Measurements from ENCODE around the gene RAG1.
"Not testable (repeated sequence)": the region's sequence is repeated elsewhere in the genome, so short reads cannot be mapped to it uniquely, and the experiment has no call there.

The RAG1 gene

GRCh38 chr11:36567694-36568093 lies at the start of gene RAG1:
Gene RAG1 (plus strand): TSS chr11:36568007. CDS start chr11:36573305, 5,298 bp downstream.
- no peak for DNase-seq

DNA sequence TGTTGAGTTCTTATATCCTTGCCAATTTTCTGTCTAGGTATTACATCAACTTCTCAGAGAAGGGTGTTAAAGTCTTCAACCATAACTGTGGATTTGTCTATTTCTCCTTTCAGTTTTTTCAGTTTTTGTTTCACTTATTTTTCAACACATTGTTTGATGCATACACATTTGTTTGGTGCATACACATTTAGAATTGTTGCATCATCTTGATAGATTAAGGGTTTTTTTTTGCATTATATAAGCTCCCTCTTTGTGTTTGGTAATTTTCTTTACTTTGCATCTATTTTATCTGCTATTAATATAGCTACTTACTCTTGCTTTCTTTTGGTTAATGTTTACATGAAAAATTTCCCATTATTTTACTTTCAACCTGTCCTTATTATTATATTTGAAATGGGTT lies 37.0 kb upstream of the RAG1 start:
- DNase-seq, result no peak

DNA sequence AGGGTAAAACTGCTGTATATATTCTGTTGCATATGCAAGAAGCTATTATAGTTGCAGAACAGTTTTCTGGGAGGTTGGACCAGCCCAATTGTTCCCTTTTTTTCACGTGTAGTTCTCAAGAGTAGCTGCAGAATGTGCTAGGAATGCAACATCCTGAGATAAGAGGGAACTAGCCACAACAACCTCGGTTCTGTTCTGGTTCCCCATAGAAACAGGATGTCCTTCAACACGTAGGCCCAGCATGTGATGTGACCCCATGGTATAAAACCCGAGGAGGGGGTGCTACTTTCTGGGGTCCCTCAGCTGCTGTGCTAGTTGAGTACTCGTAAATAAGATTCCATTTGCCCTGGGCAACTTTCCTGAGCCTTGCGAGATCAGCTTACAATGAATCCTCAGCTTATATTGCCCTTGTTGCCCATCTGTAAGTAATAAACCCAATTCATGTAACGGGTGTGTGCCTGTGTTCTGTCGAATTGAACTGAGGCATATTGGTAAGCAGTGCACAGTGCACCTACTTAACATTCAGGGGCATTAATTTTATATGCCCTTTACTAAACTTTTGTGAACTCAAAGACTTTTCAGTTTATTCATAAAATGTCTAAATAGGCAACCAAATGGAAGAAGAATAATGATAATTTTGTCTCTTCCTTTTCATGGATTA lies 34.7 kb upstream of the RAG1 start:
- DNase-seq, result peak; percentile 26 to 36

DNA sequence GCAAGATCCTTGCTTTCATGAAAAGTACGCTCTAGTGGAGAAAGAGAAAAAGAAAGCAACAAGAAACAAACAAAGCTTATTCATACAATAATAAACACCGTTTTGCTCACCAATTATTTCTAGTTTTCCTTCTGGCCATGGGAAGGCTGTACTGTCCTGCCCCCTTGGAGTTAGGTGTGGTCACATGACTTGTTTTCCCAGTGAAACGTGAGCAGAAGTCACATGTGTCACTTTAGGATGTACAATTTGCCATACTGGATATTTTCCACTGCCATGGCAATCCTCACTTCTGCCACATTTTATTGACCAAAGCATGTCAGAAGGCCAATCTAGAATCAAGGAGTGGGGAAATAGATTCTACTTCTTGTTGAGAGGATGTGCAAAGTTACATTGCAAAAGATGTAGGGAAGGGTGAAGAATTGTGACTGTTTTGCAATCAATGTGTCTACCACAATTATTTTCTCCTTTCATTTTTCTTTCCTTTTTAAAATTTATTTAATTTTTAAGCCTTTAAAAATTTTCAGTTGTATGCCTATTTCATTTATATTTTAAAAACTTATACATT lies 33.4 kb upstream of the RAG1 start:
- DNase-seq, result peak; percentile 77 to 79

DNA sequence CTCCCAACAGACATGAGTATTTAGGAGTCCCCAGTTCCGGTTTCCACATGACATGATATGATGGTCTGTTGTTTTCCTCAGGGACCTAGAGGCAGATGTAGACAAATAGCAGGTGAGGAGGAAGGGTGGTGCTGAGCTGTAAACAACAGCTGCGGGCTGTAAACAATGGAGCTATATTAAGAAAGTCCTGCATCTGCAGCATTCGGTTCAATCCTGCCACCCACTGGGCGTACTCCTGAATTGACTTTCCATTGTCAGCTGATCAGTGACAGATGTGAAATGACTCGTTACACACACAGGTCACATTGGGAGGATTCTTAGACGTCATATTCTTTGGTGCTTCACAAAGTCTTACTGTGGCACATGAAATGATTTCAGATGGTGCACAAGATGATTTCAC lies 26.8 kb upstream of the RAG1 start:
- DNase-seq, result peak; percentile 32 to 51

DNA sequence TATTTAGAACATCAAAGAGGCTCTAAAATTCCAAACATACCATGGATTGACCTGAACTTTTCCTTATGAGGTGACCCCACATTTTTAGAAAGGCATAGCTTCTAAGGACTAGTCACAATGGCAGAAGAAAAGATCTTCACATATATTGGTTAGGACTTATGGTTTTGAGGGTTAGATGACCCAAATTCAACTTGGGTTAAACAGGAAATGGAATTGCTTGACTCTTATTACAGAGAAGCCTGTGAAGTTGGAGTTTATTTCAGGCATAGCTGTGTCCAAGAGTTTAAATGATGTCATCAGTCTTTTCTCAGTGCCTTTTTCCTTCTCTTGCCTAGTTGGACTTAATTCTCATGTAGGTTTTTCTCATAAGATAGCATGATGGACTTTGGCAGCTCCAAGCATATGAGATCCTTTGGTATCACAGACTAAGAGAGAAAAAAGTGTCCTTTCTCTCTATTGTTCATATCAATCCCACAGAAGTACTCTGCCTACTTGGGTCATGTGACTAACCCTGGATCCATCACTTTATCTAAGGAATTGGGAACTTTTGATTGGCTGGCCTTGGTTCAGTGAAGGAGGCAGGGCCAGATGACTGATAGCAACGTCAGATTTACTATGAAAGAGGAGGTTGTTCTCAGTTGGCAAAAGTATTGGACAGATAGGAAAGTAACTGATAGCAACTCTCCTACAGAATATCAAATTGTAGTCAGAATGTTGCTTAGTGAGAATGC lies 17.3 kb upstream of the RAG1 start:
- DNase-seq, result no peak

DNA sequence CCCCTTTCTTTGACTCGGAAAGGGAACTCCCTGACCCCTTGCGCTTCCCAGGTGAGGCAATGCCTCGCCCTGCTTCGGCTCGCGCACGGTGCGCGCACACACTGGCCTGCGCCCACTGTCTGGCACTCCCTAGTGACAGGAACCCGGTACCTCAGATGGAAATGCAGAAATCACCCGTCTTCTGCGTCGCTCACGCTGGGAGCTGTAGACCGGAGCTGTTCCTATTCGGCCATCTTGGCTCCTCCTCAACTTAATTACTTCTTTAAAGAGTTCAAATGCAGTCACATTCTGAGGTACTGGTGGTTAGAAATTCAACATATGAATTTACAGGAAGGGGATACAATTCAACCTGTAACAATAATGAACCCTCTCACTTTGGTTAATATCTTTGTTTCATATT lies 10.4 kb upstream of the RAG1 start:
- DNase-seq, result not testable (repeated sequence)

DNA sequence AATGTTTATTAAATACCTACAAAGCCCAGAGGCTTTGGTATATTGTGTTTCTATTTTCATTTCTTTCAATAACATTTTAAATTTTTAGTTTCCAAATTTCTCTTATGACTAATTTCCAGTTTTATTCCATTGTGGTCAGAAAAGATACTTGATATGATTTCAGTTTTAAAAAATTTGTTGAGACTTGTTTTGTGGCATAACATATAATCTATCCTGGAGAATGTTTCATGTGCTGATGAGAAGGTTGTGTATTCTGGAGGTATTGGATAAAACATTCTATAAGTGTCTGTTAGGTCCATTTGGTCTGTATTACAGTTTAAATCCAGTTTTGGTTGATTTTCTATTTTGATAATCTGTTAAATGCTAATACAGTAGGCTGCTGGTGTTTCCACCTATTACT lies 9.8 kb upstream of the RAG1 start:
- DNase-seq, result no peak

GRCh38 chr11:36558571-36559413 lies 9.0 kb upstream of the RAG1 start:
- DNase-seq, result no peak

DNA sequence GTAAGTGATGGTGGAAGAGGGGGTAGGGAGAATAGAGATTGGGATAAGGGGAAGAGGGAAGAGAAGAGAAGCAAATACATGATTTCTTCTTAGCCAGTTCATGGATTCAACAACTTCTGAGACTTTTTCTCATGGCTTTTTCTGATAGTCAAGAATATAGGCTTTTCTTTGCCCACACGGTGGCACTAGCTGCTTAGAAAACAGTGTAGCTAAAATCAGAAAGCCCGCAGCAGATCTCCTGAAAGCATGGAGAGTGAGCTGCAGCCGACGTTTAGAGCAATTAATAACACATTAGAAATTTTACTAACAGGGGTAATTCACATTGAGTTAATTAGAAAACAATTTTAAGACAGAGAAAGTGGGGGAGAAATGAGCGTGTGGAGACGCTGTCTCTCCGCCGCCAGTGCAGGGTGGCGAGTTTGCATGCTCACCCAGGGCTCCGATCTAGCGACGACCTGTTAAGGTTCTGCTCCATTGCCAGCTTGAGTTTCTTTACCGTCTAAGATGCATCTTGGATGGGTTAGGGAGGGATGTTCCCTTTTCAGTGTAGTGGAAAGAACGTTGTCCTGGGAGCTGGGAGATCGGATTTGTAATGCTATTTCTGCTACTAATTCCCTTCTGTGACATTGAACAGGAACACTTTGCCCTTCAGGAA lies 3.3 kb upstream of the RAG1 start:
- DNase-seq, result peak; percentile 23 to 49

GRCh38 chr11:36565031-36565610 lies 2.7 kb upstream of the RAG1 start:
- no peak for DNase-seq

GRCh38 chr11:36566407-36567053 lies 1.3 kb upstream of the RAG1 start:
- no peak for DNase-seq

DNA sequence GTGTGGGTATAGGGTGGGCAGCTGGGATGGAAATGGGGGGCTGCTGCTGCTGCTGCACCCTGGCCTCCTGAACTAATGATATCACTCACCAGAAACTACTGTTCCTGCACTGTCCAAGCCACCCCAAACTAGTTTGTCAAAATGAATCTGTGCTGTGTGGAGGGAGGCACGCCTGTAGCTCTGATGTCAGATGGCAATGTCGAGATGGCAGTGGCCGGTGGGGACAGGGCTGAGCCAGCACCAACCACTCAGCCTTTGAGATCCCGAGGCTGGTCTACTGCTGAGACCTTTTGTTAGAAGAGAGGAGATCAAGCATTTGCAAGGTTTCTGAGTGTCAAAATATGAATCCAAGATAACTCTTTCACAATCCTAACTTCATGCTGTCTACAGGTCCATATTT lies 1.3 kb downstream of the RAG1 start:
- DNase-seq, result no peak

GRCh38 chr11:36574486-36574885 lies 6.7 kb downstream of the RAG1 start:
- no peak for DNase-seq

- no peak for DNase-seq
These were observed 9.6 kb downstream of the RAG1 start for GRCh38 chr11:36577373-36577772.

DNA sequence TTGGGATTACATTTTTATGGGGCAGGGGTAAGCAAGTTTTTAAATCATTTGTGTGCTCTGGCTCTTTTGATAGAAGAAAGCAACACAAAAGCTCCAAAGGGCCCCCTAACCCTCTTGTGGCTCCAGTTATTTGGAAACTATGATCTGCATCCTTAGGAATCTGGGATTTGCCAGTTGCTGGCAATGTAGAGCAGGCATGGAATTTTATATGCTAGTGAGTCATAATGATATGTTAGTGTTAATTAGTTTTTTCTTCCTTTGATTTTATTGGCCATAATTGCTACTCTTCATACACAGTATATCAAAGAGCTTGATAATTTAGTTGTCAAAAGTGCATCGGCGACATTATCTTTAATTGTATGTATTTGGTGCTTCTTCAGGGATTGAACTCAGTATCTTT lies 10.1 kb downstream of the RAG1 start:
- DNase-seq, result no peak

- no peak for DNase-seq
These were observed 10.7 kb downstream of the RAG1 start for GRCh38 chr11:36578458-36578857.

DNA sequence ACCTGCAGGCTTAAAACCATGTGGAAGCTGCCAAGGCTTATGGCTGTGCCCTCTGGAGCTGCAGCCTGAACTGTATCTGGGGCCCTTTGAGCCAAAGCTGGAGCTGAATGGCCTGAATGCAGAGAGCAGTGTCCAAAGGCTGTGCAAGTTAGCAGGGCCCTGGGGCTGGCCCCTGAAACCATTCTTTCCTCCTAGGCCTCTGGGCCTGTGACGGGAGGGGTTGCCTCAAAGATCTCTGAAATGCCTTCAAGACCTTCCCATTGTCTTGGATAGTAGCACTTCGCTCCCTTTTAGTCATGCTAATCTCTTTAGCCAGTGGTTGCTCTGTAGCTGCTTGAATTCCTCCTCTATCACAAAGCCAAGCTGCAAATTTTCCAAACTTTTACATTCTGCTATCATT lies 13.7 kb downstream of the RAG1 start:
- DNase-seq, result no peak

DNA sequence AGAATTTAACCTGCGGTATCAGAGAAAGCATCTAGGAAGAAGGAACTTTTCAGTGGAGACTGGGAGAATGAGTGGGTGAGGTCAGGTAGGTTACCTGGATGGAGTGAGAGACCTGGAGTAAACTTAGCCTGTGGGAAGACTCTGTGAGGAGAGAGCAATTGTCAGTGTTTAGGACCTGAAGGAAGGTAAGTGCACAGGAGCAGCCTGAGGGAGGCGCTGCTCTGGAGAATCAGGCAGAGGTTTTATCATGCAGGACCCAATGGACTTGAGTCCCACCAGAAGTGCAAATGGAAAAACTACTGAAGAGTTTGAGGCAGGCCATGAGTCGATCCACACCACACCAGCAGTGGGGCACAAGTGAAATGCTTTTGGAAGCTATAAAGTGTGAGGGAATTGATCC lies 15.9 kb downstream of the RAG1 start:
- DNase-seq, result no peak

DNA sequence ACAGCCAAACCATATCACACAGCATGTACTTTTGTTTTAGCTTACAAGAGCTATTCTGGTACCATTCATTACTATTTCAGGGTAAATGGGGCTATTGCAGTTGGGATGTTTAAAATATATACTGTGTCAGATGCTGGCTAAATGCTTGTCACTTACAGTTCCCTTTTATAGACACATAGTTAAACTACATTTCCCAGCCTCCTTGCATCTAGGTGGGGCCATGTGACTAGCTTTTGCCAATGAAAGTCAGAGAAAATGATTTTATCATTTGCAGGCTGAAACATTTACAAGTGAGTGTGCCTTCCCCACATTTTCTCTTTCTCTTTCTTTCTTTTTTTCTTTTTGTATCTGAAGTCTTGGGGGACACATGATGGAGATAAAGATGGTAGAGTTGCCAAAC lies 18.7 kb downstream of the RAG1 start:
- DNase-seq, result peak in 1 of 2 experiments; percentile 7

GRCh38 chr11:36588099-36588498 lies 20.3 kb downstream of the RAG1 start:
- DNase-seq, result no peak

DNA sequence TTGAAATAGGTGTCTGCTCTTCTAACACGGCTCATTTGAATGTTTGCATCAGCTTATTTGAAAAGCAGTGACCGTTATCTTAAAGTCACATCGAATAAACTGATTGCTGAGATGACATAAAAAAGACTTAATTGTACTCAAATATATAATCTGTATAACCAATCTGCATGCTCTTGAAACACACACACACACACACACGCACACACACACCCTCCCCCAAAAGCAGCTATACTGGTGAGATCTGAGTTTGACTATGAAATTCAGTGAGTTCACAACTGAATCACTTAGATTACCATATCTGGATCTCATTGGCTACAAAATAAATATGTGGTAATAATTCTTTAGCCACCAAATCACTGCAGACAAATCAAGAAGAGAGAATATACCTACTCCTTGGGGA lies 22.7 kb downstream of the RAG1 start:
- DNase-seq, result no peak
